ENCODE results near the gene SLC49A3.
A peak's percentile ranks its signal among the peaks of the same experiment; 100 is the strongest.
"Not testable (repeated sequence)": the region's sequence is repeated elsewhere in the genome, so short reads cannot be mapped to it uniquely, and the experiment has no call there.

SLC49A3 gene

GRCh38 chr4:688854-689681, at the start of gene SLC49A3:
Gene SLC49A3 (minus strand): TSS chr4:689151. CDS start chr4:689127, 24 bp downstream.
- DNase-seq (ENCODE audit: low spot score), result no peak

GRCh38 chr4:736561-736960, 47.6 kb upstream of the SLC49A3 start:
- not testable (repeated sequence) for DNase-seq (ENCODE audit: low spot score)

DNA sequence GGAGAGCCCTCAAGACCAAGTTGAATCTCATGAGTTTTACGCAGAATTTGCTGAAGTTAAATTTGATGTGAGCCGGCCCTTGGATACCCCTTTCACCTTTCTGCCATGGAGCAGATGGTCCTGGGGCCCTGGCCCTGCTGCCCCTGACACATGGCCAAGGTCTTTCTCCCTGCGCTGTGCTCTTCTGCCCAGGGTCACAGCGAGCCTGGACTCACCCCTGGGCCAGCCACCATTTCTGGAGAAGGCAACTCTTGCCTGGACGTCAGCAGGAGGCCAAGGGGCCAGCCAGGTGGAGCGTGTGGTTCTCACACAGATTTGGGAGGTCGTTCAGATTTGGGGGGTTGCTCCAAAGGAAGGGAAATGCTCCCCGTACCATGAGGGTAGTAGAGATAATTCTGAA, 46.6 kb upstream of the SLC49A3 start:
- DNase-seq (ENCODE audit: low spot score), result no peak

DNA sequence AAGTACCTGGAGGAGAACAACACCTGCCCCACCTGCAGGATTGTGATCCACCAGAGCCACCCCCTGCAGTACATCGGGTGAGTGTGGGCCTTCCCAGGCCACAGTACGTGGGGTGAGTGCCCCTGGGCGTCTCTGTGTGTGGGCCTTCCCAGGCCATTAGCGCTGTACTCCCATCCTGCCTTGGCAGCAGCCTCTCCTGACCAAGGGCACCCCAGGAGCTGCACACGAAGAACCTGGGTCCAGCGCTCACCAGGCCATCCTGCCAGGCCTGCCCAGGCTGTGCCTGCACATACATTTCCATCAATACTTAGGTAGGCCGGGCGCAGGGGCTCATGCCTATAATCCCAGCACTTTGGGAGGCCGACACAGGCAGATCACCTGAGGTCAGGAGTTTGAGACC, 46.0 kb upstream of the SLC49A3 start:
- no peak for DNase-seq (ENCODE audit: low spot score)

DNA sequence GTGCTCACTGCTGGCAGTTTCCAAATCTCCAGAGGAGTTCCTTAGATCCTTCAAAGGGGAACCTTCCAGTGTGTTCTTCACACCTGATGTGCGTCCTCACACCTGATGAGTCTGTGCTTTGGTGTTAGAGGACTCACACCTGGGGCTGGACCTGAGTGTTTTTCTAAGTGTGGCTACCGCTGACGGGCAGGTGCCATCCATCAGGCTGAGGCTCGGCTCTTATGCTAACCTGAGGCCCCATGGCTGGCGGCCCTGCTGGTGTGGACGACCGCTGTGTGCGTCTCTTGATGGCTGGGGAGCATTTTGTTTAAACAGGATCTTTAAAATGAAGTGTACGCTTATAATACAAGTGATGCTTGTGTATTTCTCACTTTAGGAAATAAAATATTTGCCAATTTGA, 45.1 kb upstream of the SLC49A3 start:
- no peak for DNase-seq (ENCODE audit: low spot score)

- no peak for DNase-seq (ENCODE audit: low spot score)
Measured at GRCh38 chr4:733631-733980, 44.7 kb upstream of the SLC49A3 start.

DNA sequence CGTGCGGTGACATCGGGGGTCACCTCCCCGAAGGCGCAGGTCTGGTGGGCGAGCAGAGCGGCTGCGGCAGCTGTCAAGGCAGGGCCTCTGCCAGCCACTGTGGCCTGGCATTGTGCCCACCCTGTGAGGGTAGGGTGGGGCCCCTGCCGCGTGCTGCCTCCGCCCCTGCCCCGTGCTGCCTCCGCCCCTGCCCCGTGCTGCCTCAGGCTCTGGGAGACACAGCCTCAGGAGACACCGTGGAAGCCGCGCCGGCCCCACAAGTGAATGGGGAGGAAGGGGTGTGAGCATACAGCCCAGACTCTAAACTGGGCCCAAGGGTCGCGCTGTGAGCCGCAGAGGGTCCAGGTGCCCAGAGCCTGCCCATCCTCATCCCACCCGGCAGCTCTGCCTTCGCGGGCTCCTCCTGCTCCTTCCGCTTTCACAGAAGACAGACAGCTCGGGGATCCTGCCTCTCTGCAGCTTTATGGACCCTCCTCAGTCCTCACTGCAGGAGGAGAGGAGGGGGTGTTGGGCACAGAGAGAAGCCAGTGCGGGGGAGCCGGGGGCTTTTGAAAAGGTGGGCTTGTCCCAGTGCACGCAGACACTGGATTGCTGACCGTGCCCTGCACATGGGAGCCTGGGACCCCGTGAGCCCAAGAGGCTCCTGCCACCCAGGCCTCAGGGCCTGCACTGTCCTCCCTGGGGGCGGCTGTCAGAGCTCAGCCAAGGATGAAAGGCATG, 44.1 kb upstream of the SLC49A3 start:
- DNase-seq (ENCODE audit: low spot score), result peak; percentile 67

DNA sequence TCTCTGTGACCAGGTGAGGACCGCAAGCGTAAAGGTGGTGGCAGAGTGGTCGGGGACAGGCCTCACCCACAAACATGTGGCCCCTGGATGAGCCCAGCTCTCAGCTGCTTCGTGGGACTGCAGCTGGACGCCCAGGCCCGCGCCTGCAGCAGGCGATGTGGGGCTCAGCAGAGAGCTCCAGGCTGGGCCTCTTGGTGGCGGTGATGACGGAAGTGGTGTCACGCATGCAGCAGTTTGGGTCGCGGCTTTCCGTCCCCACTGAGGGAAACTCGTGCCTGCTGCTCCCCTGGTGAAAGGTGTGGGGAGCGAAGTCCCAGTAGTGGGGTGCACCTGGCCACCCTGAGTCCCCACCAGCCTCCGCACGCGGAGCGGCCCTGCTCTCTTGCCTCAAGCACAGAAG, 43.5 kb upstream of the SLC49A3 start:
- DNase-seq (ENCODE audit: low spot score), result no peak

GRCh38 chr4:731954-732353, 43.0 kb upstream of the SLC49A3 start:
- DNase-seq (ENCODE audit: low spot score), result not testable (repeated sequence)

DNA sequence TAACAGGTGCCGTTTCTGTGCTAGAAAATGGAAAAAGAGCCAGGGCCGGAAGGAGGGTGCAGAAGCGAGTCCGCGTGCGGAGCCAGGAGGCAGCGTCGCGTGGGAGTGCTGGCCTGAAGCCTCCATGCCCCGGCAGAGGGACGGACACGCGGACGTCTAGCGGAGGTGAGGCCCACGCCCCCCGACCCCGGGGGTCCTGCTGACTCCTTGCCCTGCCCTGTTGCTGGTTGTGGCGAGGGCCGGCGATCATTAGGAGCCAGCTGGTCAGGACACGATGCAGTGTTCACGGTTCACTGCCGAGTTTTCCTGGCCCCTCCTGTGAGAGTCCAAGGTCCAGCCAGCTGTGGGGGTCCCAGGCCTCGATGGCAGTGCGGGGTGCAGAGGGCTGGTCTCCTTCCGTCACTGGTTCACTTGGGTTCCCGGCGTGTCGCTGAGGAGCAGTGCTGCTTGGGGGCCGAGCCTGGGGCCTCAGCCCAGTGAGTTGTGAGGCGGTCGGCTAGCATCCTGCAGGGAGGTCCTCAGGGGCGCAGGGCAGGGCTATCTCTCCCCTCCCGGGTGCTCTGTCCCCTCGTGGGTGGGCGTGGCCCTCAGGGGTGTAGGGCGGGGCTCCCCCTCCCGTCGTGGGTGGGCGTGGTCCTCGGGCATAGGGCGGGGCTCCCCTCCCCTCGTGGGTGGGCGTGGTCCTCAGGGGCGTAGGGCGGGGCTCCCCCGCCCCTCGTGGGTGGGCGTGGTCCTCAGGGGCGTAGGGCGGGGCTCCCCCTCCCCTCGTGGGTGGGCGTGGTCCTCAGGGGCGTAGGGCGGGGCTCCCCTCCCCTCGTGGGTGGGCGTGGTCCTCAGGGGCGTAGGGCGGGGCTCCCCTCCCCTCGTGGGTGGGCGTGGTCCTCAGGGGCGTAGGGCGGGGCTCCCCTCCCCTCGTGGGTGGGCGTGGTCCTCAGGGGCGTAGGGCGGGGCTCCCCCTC, 42.3 kb upstream of the SLC49A3 start:
- DNase-seq (ENCODE audit: low spot score), result not testable (repeated sequence)

DNA sequence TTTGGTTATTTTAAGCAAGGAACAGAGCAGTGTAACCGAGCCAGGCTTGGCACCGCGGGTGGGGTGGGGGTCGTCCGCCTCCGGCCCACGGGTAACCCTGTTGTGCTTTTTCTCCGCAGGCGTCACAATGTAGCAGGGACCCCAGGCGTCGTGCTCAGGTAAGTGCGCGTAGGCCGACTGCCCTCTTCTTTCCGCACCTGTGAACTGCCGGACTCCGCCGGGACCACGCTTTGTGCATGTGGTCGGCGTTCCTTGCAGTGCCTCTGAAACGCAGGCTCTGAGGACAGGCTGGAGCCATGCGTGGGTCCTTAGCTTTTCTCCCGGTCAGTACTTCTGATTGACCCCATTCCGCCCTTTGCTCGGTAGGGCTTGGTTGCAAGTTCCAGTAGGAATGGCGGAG, 41.6 kb upstream of the SLC49A3 start:
- DNase-seq (ENCODE audit: low spot score), result no peak

GRCh38 chr4:729336-730315, 40.7 kb upstream of the SLC49A3 start:
- DNase-seq (ENCODE audit: low spot score), result no peak

DNA sequence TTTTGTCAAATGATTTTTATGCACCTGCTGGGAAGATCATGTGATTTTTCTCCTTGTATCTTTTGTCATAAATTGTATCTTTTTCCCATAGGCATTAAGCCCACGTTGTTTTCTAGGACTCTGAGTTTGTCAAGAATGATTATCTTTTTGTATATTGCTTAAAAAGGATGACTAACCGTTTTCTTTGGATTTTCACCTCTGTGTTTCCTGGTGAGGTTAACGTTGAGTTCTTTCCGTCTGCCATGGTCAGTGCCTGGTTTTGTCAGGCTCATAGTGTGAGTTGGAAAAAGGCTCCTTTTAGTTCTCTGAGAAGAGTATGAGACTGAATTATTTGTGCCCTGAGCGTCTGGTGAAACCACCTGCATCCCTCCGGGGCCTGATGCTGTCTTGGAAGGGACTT, 38.6 kb upstream of the SLC49A3 start:
- no peak for DNase-seq (ENCODE audit: low spot score)

DNA sequence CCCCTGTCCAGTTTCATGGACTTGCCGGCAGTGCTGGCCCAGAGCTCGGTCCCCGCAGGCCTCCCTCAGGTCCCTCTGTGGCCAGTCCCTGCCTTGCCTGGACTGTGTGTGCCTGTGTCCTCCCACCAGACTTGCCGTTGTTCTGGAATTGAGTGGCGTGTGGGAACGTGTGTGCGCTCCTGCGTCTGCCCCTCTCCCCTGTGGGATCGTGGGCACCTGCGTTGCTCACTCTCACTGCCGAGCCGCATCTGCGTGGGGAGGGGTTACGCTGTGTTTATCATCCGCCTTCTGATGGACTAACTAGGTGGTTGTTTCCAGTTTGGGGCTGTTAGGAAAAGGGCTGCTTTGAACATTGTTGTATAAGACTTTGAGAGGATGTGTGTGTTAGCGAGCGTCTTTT, 37.9 kb upstream of the SLC49A3 start:
- no peak for DNase-seq (ENCODE audit: low spot score)

GRCh38 chr4:726235-726787, 37.4 kb upstream of the SLC49A3 start:
- DNase-seq (ENCODE audit: low spot score), result no peak

DNA sequence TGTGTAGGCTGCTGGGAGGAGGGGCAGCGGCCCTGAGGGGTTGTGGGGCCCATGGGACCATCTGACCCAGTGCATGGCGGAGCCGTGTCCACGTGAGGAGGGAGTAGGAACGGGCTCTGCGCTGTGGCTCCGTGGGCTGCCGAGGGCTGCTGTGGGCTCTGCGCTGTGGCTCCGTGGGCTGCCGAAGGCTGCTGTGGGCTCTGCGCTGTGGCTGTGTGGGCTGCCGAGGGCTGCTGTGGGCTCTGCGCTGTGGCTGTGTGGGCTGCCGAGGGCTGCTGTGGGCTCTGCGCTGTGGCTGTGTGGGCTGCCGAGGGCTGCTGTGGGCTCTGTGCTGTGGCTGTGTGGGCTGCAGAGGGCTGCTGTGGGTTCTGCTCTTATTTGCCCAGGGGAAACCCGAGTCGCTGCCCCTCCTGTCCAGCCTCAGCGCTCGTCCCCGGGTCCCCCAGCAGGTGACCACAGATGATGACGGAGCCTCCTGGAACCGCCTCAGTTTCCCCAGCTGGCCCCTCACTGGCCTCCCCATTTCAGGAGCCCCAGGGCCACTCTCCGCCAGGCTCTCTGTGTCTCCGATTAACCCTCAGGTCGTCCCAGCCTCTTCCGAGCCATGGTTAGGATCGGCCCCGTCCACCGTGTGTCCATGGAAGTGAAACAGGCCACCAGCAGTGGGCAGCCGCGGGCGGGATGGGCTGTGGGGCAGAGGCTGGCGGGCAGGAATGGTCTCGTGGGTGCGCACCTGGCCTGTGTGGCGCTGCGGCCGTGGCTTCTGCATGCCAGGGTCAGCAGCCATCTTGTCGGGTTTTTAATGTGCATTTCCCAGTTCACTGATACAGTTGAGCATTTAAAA, 36.7 kb upstream of the SLC49A3 start:
- DNase-seq (ENCODE audit: low spot score), result no peak

DNA sequence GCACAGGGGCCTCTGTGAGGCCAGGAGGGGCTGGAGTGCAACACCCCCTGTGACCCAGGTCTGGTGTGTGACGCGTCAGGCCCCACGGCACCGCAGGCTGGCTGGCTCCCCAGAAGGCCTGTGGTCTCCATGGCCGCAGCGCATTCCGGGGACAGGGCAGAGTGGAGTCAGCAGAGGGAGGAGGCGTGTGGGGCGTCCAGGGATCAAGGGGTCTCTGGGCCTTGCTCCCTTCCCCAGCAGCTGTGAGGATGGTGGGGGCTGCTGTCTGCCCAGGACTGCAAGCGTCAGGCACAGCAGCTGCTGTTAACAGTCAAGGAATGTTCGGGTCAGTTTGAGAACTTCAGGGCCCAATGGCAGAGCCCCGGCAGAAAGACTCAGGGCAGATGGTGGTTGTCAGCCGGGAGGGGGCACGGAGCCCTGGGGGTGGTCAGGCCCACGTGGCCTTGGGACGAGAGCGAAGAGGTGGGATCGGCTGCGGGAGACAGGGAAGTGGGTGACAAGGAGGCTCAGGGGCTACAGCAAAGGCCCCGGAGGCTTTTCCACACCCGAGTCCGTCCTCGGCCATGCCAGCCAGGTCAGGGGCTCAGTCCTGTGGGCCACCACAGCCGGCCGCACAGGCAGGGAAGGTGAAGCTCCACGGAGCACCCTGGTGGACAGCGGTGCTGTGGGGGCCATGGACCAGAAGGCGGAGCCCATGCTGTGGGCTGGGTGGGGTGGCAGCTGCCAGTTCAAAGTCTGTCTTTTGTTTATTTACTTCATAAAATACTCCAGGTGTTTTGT, 35.0 kb upstream of the SLC49A3 start:
- no peak for DNase-seq (ENCODE audit: low spot score)

DNA sequence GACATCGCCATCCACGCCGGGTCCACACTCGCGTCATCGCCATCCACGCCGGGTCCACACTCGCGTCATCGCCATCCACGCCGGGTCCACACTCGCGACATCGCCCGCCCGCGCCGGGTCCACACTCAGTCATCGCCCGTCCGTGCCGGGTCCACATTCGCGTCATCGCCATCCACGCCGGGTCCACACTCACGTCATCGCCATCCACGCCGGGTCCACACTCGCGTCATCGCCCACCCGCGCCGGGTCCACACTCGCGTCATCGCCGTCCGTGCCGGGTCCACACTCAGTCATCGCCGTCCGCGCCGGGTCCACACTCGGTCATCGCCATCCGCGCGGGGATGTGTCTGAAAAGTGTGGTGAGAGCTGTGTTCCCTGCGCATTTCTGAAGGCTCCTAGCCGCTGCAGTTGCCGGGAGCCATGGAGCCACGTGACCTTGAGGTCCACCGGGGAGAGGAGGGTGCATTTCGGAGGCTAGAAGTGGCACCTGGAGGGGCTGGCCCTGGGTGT, 34.0 kb upstream of the SLC49A3 start:
- no peak for DNase-seq (ENCODE audit: low spot score)

GRCh38 chr4:722169-722725, 33.3 kb upstream of the SLC49A3 start:
- DNase-seq (ENCODE audit: low spot score), result no peak
